Mesendoderm (in vitro differentiated cells): ENCODE data around the gene MAP6.
"Not testable (repeated sequence)": the region's sequence is repeated elsewhere in the genome, so short reads cannot be mapped to it uniquely, and the experiment has no call there.

Experiments used
- DNase-seq: peaks from one replicate; pipeline ENCODE4 v3.0.0; 2013
- H2AK5ac ChIP-seq: 2 replicates; pipeline ENCODE4 v1.6.1; 2013; ENCODE audit warnings: low read length, inconsistent platforms
- H2BK120ac ChIP-seq: 2 replicates; pipeline ENCODE4 v1.6.1; 2013; ENCODE audit warnings: low read depth, mild to moderate bottlenecking, low read length, moderate library complexity, mixed read lengths
- H2BK15ac ChIP-seq: replicated peaks from 2 replicates; pipeline ENCODE4 v1.6.1; 2013; ENCODE audit warnings: low read depth, mild to moderate bottlenecking, moderate library complexity
- H2BK5ac ChIP-seq: 2 replicates; pipeline ENCODE4 v1.6.1; 2013; ENCODE audit warnings: low read length, inconsistent platforms
- H3K18ac ChIP-seq: 2 replicates; pipeline ENCODE4 v1.6.1; 2013; ENCODE audit warnings: mild to moderate bottlenecking, low read length, mixed read lengths
- H3K23ac ChIP-seq: one replicate; pipeline ENCODE4 v1.6.1; 2013; ENCODE audit warnings: low read length
- H3K27ac ChIP-seq: 2 replicates; pipeline ENCODE4 v1.5.1; 2013; ENCODE audit warnings: low read depth, mild to moderate bottlenecking, inconsistent platforms, low read length, moderate library complexity
- H3K27me3 ChIP-seq: 2 replicates; pipeline ENCODE4 v1.6.1; 2013; ENCODE audit warnings: low read length, control low read depth, mild to moderate bottlenecking, inconsistent platforms; ENCODE audit not compliant: insufficient read depth, poor library complexity
- H3K36me3 ChIP-seq: 2 replicates; pipeline ENCODE4 v1.6.1; 2013; ENCODE audit warnings: low read length, inconsistent platforms; ENCODE audit not compliant: control insufficient read depth, insufficient read depth
- H3K4ac ChIP-seq: one replicate; pipeline ENCODE4 v1.6.1; 2013; ENCODE audit warnings: low read depth, mild to moderate bottlenecking, low read length, moderate library complexity
- H3K4me1 ChIP-seq: 2 replicates; pipeline ENCODE4 v1.6.1; 2013; ENCODE audit warnings: low read depth, low read length, inconsistent platforms; ENCODE audit not compliant: control insufficient read depth
- H3K4me2 ChIP-seq: 2 replicates; pipeline ENCODE4 v1.6.1; 2013; ENCODE audit warnings: low read length
- H3K4me3 ChIP-seq: 2 replicates; pipeline ENCODE4 v1.5.1; 2013; ENCODE audit warnings: mild to moderate bottlenecking, low read length
- H3K56ac ChIP-seq: one replicate; pipeline ENCODE4 v1.6.1; 2013; ENCODE audit warnings: low read length
- H3K79me1 ChIP-seq: 2 replicates; pipeline ENCODE4 v1.6.1; 2013; ENCODE audit warnings: low read length, inconsistent platforms
- H3K79me2 ChIP-seq: 2 replicates; pipeline ENCODE4 v1.6.1; 2013; ENCODE audit warnings: mild to moderate bottlenecking, low read length; ENCODE audit not compliant: control insufficient read depth, insufficient read depth
- H3K9ac ChIP-seq: 2 replicates; pipeline ENCODE4 v1.6.1; 2013; ENCODE audit warnings: low read length, inconsistent platforms
- H4K5ac ChIP-seq: one replicate; pipeline ENCODE4 v1.6.1; 2013; ENCODE audit warnings: low read length
- H4K8ac ChIP-seq: one replicate; pipeline ENCODE4 v1.6.1; 2013; ENCODE audit warnings: low read depth, mild to moderate bottlenecking, control low read depth, low read length, moderate library complexity
- WGBS: extraction: QIAGEN DNeasy Blood & Tissue Kit; methylation state at CpG from one replicate; pipeline ENCODE4 v1.1.7; 2013; ENCODE audit warnings: low lambda C conversion rate, missing lambda C conversion rate; ENCODE audit not compliant: insufficient coverage; ENCODE audit errors: extremely low coverage; 5-methylcytosine and 5-hydroxymethylcytosine counted together

The MAP6 gene

GRCh38 chr11:75689863-75690609 is 21.2 kb upstream of the MAP6 start:
- H3K27me3 ChIP-seq = no peaks in the 10 kb centered on the region
- no peak overlapping the region for H4K5ac ChIP-seq
- no peak overlapping the region for H2BK120ac ChIP-seq
- H3K4ac ChIP-seq = no peak overlapping the region
- no peaks in the 10 kb centered on the region for H3K79me2 ChIP-seq
- H2AK5ac ChIP-seq = no peak overlapping the region
- no peak overlapping the region for H3K18ac ChIP-seq
- no peak overlapping the region for H2BK5ac ChIP-seq
- DNase-seq = no peak
- no peaks in the 10 kb centered on the region for H3K4me1 ChIP-seq
- H3K56ac ChIP-seq = no peak overlapping the region
- no peak overlapping the region for H3K4me3 ChIP-seq
- no peak overlapping the region for H3K23ac ChIP-seq
- H4K8ac ChIP-seq = no peak overlapping the region
- H3K27ac ChIP-seq = no peak overlapping the region
- no peaks in the 10 kb centered on the region for H3K79me1 ChIP-seq
- H3K9ac ChIP-seq = no peak overlapping the region
- H2BK15ac ChIP-seq = no peak overlapping the region
- no peaks in the 10 kb centered on the region for H3K36me3 ChIP-seq
- H3K4me2 ChIP-seq = no peak overlapping the region
- no CpG with 5 or more reads among the region's 3 CpGs for WGBS

GRCh38 chr11:75683856-75684255 is 15.0 kb upstream of the MAP6 start:
- not testable (repeated sequence) for H3K4me2 ChIP-seq, H3K79me2 ChIP-seq, H3K27ac ChIP-seq, H4K5ac ChIP-seq, H3K4me3 ChIP-seq, H3K36me3 ChIP-seq, DNase-seq, H3K27me3 ChIP-seq, H2BK120ac ChIP-seq, H4K8ac ChIP-seq, H3K23ac ChIP-seq, H3K18ac ChIP-seq, H3K79me1 ChIP-seq, H2BK15ac ChIP-seq, H2BK5ac ChIP-seq, H3K9ac ChIP-seq, H3K56ac ChIP-seq, H2AK5ac ChIP-seq, H3K4ac ChIP-seq, H3K4me1 ChIP-seq
- WGBS = no CpG with 5 or more reads among the region's 1 CpG

DNA sequence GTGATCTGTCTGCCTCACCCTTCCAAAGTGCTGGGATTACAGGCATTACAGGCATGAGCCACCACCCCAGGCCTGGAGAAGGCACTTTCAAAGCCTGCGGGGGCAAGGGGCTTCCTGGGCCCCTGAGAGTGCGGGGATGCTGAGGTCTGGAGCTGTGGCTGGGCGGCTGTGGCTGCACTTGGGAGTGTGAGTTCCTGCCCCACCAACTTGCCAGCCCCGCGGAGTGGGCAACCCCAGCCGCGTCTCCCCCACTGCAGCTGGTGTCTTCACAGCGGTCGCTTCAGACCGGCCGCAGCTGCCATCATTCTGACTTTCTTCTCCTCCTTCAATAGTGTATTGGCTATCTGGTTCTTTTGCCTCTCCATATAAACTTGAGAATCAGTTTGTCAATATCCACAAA is 10.7 kb upstream of the MAP6 start:
- no peak overlapping the region for H2BK5ac ChIP-seq
- no peak overlapping the region for H3K56ac ChIP-seq
- no peaks in the 10 kb centered on the region for H3K36me3 ChIP-seq
- no peak overlapping the region for H2BK120ac ChIP-seq
- no peak overlapping the region for H4K8ac ChIP-seq
- H2BK15ac ChIP-seq = no peak overlapping the region
- H3K4me3 ChIP-seq = no peak overlapping the region
- no peaks in the 10 kb centered on the region for H3K79me1 ChIP-seq
- H3K23ac ChIP-seq = no peak overlapping the region
- H3K4me2 ChIP-seq = no peak overlapping the region
- H3K27ac ChIP-seq = no peak overlapping the region
- H3K18ac ChIP-seq = no peak overlapping the region
- H3K4me1 ChIP-seq = no peaks in the 10 kb centered on the region
- H4K5ac ChIP-seq = no peak overlapping the region
- no peak for DNase-seq
- H3K4ac ChIP-seq = no peak overlapping the region
- H3K27me3 ChIP-seq = no peaks in the 10 kb centered on the region
- no peak overlapping the region for H2AK5ac ChIP-seq
- no peak overlapping the region for H3K9ac ChIP-seq
- no peaks in the 10 kb centered on the region for H3K79me2 ChIP-seq
- no CpG with 5 or more reads among the region's 11 CpGs for WGBS

DNA sequence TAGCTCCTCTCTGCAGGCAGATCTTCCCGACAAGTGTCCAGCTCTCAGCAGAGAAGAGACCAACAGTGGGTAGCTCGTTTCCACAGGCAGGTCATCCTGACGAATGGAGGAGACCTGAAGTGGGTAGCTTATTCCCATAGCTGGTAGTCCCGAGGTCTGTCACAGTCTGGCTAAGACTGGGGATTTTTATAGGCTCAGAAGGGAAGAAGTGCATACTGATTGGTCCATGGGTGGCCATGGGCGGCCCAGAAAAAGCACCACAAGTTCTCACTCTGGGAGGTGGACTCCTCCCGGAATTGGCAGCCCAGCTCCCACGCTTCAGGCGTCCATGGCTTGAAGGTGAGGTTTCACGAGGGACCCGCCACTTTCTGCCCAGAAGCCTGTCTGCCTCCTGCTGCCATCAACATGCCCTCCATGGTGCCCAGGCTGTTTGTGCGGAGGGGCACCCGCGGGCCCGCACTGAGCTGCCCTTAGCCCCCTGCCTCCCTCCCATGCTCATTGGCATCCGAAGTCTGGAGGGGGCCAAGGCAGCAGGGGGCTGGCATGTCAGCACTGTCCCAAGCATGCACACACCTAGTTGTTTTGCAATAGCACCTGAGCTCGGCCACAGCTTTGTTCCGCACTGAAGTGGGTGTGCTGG is 9.9 kb upstream of the MAP6 start:
- no peaks in the 10 kb centered on the region for H3K4me1 ChIP-seq
- no peaks in the 10 kb centered on the region for H3K36me3 ChIP-seq
- H3K9ac ChIP-seq = no peak overlapping the region
- H3K79me2 ChIP-seq = no peaks in the 10 kb centered on the region
- no peak overlapping the region for H3K4me2 ChIP-seq
- no peak for DNase-seq
- H2AK5ac ChIP-seq = no peak overlapping the region
- no peak overlapping the region for H3K27ac ChIP-seq
- H4K5ac ChIP-seq = no peak overlapping the region
- no peak overlapping the region for H3K4ac ChIP-seq
- no peak overlapping the region for H2BK15ac ChIP-seq
- no CpG with 5 or more reads among the region's 17 CpGs for WGBS
- no peak overlapping the region for H2BK5ac ChIP-seq
- H3K18ac ChIP-seq = no peak overlapping the region
- H4K8ac ChIP-seq = no peak overlapping the region
- H3K56ac ChIP-seq = no peak overlapping the region
- no peak overlapping the region for H2BK120ac ChIP-seq
- H3K4me3 ChIP-seq = no peak overlapping the region
- H3K23ac ChIP-seq = no peak overlapping the region
- H3K27me3 ChIP-seq = no peaks in the 10 kb centered on the region
- no peaks in the 10 kb centered on the region for H3K79me1 ChIP-seq

DNA sequence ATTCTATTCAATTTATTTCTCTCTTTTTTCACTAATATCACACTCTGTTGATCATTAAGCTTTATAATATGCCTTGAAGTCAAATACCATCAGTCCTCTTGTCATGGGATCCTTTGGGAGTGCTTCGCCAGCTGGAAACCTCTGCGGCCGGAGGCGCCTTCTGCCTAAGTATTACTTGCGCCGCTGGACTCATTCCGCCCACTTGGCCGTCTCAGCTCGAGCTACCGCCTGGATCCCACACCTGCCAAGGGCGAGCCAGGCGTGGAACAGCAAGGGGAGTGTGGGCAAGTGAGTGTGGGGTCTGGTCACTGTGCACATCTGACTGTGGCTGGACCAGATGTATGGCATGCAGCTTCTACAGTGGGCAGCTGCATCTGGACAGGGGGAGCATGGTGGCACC is 9.1 kb upstream of the MAP6 start:
- H3K4me1 ChIP-seq = no peaks in the 10 kb centered on the region
- H3K18ac ChIP-seq = no peak overlapping the region
- no peak overlapping the region for H3K4me3 ChIP-seq
- H4K5ac ChIP-seq = no peak overlapping the region
- H3K79me2 ChIP-seq = no peaks in the 10 kb centered on the region
- no peaks in the 10 kb centered on the region for H3K79me1 ChIP-seq
- H3K27ac ChIP-seq = no peak overlapping the region
- no peak for DNase-seq
- no CpG with 5 or more reads among the region's 12 CpGs for WGBS
- H2BK15ac ChIP-seq = no peak overlapping the region
- H3K4ac ChIP-seq = no peak overlapping the region
- no peak overlapping the region for H2BK5ac ChIP-seq
- no peak overlapping the region for H3K9ac ChIP-seq
- H2AK5ac ChIP-seq = no peak overlapping the region
- no peaks in the 10 kb centered on the region for H3K27me3 ChIP-seq
- H3K23ac ChIP-seq = no peak overlapping the region
- H3K36me3 ChIP-seq = no peaks in the 10 kb centered on the region
- H3K4me2 ChIP-seq = no peak overlapping the region
- H3K56ac ChIP-seq = no peak overlapping the region
- no peak overlapping the region for H4K8ac ChIP-seq
- H2BK120ac ChIP-seq = no peak overlapping the region

DNA sequence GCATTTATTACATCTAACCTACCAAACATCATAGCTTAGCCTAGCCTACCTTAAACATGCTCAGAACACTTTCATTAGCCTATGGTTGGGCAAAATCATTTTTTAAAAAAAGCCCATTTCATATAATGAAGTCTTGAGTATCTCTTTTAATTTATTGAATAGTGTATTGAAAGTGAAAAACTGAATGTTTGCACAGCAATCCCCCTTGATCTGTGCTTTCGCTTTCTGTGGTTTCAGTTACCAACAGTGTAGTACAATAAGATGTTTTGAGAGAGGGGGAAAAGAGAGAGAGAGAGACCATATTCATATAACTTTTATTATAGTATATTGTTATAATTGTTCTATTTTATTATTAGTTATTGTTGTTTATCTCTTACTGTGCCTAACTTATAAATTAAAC is 8.4 kb upstream of the MAP6 start:
- H3K18ac ChIP-seq = no peak overlapping the region
- no peak overlapping the region for H2BK120ac ChIP-seq
- H4K5ac ChIP-seq = no peak overlapping the region
- H3K27ac ChIP-seq = no peak overlapping the region
- no peaks in the 10 kb centered on the region for H3K79me2 ChIP-seq
- H2AK5ac ChIP-seq = no peak overlapping the region
- no peak overlapping the region for H4K8ac ChIP-seq
- no CpG with 5 or more reads among the region's 1 CpG for WGBS
- no peaks in the 10 kb centered on the region for H3K36me3 ChIP-seq
- H3K4me3 ChIP-seq = no peak overlapping the region
- no peak overlapping the region for H2BK15ac ChIP-seq
- H3K4me1 ChIP-seq = no peaks in the 10 kb centered on the region
- H3K4me2 ChIP-seq = no peak overlapping the region
- H3K4ac ChIP-seq = no peak overlapping the region
- H2BK5ac ChIP-seq = no peak overlapping the region
- no peak overlapping the region for H3K9ac ChIP-seq
- no peak for DNase-seq
- no peaks in the 10 kb centered on the region for H3K27me3 ChIP-seq
- H3K79me1 ChIP-seq = no peaks in the 10 kb centered on the region
- no peak overlapping the region for H3K23ac ChIP-seq
- no peak overlapping the region for H3K56ac ChIP-seq
